Cardiac fibroblast (primary cell): ENCODE measurements around the gene CCL26.

Experiments used
- DNase-seq, 2 donors: peaks; one replicate each; pipeline versions ENCODE4 v3.0.0 to v3.0.0-alpha.2; 2010; ENCODE audit warnings: low read depth in 2 of 2
- H3K4me3 ChIP-seq, 2 donors: replicated peaks in 1 of 2; 1 replicate in 1 of 2; 2 replicates in 1 of 2; pipeline ENCODE4 v1.5.1; 2011; ENCODE audit warnings: low read depth in 2 of 2, low read length in 2 of 2, mild to moderate bottlenecking in 2 of 2, moderate library complexity in 1 of 2
- TF ChIP-seq, protein P1 (sequence below): IDR thresholded peaks from one replicate; pipeline ENCODE4 v1.5.1; 2011; ENCODE audit warnings: low read depth, mild to moderate bottlenecking, low read length, inconsistent platforms

The CCL26 gene, protein sequence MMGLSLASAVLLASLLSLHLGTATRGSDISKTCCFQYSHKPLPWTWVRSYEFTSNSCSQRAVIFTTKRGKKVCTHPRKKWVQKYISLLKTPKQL

DNA sequence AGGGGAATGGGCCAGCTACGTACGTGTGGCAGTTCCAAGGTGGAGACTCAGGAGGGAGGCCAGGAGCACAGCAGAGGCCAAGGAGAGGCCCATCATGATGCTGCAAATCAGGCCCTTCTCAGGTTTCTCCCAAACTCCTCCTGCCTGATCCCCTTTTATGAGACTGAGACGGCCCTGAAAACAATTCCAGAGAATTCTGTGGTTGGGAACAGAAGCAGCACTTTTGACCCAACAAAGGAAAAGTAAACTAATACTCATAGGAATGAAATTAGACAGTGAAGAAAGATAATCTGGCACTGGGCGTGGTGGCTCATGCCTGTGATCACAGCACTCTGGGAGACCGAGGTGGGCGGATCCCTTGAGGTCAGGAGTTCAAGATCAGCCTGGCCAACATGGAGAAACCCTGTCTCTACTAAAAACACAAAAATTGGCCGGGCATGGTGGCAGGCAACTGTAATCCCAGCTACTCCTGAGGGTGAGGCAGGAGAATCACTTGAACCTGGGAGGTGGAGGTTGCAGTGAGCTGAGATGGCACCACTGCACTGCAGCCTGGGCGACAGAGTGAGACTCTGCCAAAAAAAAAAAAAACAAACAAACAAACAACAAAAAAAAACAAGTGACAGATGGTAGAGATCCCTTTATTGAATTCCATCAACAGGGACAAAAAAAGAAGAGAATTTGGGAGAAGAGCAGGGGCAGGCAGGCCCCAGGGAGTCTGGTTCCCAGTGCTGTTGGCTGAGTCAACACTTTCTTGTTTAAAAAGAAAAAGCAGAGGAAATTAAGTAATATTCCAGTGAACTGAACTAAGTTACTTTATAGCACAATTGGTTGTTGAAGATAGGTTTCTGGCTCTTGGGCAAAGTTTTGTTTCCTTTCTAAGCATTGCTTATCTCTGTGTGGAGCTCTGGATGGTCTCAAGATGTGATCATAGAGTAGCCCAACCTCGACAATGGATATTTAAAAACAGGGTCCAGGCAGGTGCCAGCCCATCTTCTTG lies at the start of gene CCL26:
CCL26 (minus strand) TSS at position 131 of the 997 bp plus-strand sequence; CDS start at position 96, 35 bp downstream.
- no peak within 1 kb of the TSS for H3K4me3 ChIP-seq
- peak; percentile 73 to 79 for DNase-seq
- TF ChIP-seq, protein P1, sequence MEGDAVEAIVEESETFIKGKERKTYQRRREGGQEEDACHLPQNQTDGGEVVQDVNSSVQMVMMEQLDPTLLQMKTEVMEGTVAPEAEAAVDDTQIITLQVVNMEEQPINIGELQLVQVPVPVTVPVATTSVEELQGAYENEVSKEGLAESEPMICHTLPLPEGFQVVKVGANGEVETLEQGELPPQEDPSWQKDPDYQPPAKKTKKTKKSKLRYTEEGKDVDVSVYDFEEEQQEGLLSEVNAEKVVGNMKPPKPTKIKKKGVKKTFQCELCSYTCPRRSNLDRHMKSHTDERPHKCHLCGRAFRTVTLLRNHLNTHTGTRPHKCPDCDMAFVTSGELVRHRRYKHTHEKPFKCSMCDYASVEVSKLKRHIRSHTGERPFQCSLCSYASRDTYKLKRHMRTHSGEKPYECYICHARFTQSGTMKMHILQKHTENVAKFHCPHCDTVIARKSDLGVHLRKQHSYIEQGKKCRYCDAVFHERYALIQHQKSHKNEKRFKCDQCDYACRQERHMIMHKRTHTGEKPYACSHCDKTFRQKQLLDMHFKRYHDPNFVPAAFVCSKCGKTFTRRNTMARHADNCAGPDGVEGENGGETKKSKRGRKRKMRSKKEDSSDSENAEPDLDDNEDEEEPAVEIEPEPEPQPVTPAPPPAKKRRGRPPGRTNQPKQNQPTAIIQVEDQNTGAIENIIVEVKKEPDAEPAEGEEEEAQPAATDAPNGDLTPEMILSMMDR: no peak

DNA sequence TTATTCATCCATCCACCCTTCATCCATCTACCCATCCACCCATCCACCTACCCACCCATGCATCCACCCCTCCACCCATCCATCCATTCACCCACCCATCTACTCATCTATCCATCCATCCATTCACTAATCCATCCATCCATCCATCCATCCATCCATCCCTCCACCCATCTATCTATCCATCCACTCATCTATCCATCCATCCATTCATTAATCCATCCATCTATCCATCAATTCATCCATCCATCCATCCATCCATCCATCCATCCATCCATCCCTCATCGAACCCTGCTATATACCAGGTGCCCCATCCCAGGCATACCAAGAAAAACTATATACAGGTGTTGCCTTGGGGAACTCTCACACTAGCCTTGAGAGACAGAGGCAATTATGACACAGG lies 48.7 kb upstream of the CCL26 start:
- TF ChIP-seq, protein P1: no peak
- DNase-seq: no peak
- H3K4me3 ChIP-seq: no peak overlapping the region

DNA sequence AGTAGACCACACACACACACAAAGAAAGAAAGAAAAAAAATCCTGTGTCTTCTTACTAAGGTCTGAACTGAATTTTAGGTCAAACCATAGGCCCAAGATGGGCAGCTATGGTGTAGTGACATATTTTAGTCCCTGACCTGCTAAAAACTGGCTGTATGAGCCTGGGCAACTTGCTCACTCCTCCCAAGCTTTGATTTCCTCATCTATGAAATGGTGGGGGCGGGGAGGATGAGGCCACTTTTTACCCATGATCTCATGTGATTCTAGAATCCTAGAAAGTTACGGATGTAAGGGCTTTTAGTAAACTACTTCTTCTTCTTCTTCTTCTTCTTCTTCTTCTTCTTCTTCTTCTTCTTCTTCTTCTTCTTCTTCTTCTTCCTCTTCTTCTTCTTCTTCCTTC lies 47.7 kb upstream of the CCL26 start:
- DNase-seq: no peak
- no peak overlapping the region for H3K4me3 ChIP-seq
- TF ChIP-seq, protein P1: no peak

DNA sequence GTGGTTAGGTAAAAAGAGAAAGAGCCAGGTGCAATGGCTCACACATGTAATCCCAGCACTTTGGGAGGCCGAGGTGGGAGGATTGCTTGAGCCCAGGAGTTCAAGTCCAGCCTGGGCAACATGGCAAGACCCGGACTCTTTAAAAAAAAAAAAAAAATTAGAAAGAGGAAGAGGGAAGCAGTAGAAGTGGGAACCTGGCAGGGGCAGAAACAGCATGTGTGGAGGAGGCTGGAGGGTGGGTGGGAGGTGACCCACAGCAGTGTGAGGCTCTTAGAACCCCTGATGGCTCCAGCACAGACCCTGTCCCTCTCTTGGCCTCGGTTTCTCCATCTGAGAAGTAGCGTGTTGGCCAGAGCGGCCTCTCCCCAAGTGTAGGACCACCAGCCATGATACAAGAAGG lies 46.5 kb upstream of the CCL26 start:
- DNase-seq: no peak
- TF ChIP-seq, protein P1: no peak
- no peak overlapping the region for H3K4me3 ChIP-seq

DNA sequence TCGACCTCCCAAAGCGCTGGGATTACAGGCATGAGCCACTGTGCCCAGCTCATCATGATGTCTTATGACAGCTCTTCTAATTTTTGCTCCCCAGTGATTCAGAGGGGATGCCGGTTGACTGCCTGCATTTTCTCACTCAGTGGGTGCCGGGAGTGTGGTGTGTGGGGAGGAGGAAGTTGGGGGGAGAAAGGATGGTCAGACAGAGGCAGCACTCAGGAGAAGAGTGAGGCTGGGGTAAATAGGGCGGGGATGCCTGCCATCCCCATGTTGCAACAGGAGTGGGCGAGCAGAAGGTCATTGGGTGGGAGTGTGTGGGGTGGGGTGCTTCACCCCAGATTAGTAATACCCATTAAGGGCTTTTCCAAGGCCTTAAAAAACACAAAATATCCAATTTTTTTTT lies 45.1 kb upstream of the CCL26 start:
- DNase-seq: no peak
- TF ChIP-seq, protein P1: no peak
- H3K4me3 ChIP-seq: no peak overlapping the region

DNA sequence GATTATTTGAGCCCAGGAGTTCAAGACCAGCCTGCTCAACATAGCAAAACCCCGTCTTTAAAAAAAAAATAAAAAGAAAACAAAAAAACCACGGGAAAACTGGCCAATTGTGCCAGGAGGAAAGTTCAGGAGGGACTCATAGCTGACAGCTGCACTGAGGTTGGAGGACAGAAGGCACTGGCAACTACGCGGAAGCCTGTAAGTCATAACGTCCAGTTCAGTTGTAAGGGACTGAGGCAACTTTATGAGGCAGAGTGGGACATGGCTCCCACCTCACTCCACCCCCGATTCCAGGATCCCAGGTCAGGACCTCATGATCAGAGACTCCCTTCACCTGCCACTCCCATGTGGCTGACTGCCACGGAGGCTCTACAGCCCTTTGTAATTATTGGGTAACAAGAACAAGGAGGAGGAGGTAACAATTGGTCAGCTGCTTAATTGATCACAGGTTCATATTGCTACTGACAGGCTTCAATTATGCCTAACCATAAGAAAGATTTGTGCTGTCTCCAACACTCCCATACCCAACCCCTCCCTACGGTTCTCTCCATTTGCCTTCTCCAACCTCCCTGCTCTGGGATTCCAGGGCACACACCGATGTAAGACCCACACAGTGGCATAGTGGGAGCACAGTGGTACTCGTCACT lies 43.5 kb upstream of the CCL26 start:
- no peak for DNase-seq
- TF ChIP-seq, protein P1: no peak
- H3K4me3 ChIP-seq: no peak overlapping the region
